DMS 273 treated with DMSO at 0.1 percent for 48 hours (cell line): ENCODE measurements around the gene DCBLD2.

Experiments
- DNase-seq: peaks from one replicate; lab custom pipeline; 2025; lab: John Stamatoyannopoulos, UW

DCBLD2 gene, protein sequence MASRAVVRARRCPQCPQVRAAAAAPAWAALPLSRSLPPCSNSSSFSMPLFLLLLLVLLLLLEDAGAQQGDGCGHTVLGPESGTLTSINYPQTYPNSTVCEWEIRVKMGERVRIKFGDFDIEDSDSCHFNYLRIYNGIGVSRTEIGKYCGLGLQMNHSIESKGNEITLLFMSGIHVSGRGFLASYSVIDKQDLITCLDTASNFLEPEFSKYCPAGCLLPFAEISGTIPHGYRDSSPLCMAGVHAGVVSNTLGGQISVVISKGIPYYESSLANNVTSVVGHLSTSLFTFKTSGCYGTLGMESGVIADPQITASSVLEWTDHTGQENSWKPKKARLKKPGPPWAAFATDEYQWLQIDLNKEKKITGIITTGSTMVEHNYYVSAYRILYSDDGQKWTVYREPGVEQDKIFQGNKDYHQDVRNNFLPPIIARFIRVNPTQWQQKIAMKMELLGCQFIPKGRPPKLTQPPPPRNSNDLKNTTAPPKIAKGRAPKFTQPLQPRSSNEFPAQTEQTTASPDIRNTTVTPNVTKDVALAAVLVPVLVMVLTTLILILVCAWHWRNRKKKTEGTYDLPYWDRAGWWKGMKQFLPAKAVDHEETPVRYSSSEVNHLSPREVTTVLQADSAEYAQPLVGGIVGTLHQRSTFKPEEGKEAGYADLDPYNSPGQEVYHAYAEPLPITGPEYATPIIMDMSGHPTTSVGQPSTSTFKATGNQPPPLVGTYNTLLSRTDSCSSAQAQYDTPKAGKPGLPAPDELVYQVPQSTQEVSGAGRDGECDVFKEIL

DNA sequence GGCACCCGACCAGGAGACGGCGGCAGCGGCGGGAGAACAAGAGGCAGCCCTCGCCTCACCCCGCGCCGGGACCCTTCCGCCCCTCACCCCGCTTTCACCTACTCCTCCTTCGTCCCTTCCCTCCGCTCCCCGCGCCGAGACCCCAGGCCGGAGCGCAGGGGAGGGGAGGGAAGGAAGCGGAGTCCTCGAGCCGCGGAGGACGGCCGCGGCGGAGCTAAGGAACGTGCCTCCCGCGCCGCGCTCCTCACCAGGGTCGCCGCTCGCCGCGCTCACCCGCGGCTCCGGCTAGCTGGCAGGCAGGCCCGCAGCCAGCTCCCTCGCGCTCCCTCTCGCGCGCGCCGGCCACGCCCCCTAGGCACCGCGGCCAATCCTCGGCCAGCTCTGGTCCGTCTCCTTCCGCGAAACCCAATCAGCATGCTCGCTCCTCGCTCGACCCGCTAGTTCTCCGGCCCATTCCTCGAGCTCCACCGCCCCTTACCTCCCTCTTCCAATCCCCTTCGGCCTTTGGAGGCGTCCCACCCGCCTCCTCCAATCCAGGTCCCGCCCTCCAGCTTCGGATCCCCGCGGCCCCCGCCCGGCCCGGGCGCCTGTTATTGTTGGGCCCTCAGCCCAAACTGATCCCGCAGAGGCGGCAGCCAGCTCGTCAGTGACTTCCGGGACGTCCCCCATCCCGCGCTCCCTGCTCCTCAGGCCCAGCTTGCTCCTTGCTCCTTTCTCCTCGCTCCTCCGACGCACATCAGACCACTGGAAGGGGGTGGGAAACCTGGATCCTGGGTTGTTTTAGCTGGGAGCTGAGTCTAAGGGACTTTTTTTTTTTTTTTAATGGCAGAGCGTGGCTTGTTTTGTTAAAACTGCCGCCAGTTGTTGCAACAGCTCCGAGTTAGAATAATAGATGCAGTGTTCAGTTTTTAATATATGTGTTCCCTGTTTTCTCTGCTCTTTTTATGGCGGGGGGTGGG lies at the start of gene DCBLD2:
TSS of gene DCBLD2 (minus strand) at position 304 of the 959 bp plus-strand sequence. CDS start 369 bp downstream, outside the sequence.
- peak; percentile 99 for DNase-seq

GRCh38 chr3:98945666-98946065 lies 44.2 kb upstream of the DCBLD2 start:
- no peak for DNase-seq

DNA sequence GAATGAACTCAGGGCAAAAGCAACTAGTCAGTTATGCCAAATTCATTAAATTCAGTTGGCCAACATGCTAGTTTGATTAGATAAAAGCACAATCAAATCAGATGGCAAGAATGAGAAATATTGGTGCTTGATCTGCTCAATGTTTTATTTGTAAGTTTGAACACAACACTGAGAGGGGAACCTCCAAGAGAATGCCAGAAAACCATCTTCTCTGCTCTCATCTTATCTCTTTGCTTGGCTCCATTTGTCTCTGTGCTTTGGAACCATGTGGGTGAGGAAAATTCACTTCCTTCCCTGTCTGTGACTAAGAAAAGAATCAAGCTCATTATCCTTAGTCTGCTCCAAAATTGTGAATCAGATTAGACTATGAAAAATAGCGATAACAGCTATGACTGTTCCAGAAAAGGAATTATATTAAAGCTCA lies 43.6 kb upstream of the DCBLD2 start:
- DNase-seq, result no peak

GRCh38 chr3:98930413-98930812 lies 28.9 kb upstream of the DCBLD2 start:
- no peak for DNase-seq

DNA sequence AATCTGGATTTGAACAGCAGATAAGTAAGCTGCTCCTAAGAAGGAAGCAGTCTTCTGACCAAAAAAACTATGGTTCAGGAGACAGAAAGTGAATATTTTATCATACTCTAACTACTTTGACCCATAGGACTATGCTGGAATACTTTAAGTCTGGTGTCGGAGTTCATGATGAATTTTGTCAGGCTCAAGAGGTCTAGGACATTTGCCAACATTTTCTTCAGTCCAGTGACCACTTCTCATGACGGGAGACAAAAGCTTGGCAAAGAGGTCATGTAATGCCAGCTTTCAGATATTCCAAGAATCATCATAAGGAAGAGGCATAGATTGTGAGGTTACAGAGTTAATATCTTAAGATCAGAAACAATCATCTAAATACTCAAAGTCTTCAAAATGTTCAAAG lies 20.5 kb upstream of the DCBLD2 start:
- DNase-seq, result no peak

GRCh38 chr3:98920166-98920565 lies 18.7 kb upstream of the DCBLD2 start:
- no peak for DNase-seq

DNA sequence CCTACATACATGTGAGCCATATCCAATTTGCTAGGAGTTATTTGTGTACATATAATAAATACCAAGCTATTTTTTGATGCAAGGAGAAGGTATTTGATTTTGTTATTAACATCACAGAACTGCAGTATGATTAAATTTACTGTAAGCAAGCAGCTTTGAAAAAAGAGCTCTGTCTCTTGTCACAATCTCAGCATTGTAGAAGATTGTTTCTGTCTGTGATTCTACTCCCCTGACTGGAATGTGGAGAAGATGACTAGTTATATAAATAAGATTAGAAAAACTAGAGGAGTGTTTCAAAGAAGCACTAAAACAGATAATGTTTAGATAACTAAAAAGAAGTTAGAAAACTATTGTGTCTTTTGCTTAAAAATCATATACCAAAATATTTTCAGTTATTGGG lies 17.1 kb upstream of the DCBLD2 start:
- DNase-seq, result no peak

DNA sequence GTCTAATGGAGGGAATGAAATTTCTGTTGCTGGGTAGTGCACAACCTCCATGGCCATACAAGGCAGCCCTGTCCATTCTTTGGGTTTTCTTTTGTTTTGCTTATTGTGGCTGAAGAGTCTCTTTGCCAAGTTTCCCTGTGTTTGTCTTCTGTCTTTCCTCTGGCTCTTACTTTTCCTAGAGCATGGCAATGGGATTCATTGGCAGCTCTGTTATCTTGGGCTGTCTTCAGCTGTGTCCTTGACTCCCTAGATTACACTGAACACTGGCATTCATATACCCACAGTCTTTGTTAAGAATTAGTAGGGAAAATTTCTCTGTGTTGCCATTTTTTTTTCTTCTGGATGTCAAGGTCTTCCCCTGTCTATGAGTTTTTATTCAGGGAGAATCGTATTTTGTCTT lies 16.1 kb upstream of the DCBLD2 start:
- DNase-seq, result no peak

GRCh38 chr3:98914210-98915080 lies 12.9 kb upstream of the DCBLD2 start:
- peak; percentile 12 for DNase-seq

GRCh38 chr3:98912448-98912847 lies 11.0 kb upstream of the DCBLD2 start:
- no peak for DNase-seq

DNA sequence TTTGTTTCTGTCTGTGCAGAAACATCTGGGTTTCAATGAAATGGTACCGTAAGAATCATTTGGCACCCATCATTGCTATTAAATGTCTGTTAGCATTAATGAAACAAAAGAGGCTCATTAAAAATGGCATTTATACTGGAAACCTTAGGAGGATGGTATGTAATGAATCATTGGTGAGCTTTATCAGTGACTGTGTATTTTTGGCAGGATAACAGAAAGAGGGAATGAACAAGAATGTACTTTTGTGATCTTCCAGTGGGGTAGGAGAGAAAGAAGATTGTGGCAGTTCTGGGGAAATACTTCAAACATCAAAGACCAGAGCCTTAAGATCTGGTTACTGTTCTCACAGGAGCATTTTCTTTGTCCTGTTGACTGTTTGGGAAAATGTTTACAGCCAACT lies 4.7 kb upstream of the DCBLD2 start:
- DNase-seq, result no peak

GRCh38 chr3:98903705-98904481 lies 2.4 kb upstream of the DCBLD2 start:
- DNase-seq, result no peak

DNA sequence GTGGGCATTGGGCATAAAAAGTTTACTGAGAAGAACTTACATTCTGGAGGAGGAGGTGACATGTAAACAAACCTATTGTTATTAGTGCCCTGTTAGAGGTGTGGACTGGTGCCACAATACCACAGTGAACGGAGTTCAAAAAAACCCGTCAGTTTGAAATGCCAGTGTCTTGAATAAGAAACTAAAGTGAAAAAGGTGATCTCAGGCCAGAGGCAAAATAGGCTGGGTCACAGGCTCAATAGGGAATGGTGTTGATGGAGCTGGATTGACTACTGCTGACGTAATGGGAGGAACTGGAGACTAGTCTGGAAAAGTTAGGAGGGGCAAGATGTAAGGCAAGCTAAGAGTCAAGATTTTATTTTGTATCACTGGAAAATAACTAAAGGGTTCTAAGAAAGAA lies 1.6 kb upstream of the DCBLD2 start:
- DNase-seq, result no peak

DNA sequence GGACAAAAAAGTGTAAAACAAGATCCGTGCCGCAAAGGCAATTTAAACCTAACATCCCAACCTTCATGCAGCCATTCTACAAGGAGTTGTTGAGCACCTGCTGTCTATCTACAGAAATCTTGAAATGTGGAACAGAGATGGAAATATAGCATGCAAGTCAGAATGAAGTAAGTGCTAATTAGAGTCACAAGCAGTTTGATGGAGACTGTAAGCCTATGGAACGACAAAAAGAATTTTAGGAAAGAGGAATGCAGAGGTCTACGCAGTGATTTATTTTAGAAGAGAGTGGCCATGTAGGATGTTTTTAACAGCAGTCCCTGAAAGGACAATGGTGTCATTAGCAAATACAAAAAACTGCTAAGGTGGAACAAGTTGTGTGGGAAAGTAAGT lies 851 bp upstream of the DCBLD2 start:
- no peak for DNase-seq

DNA sequence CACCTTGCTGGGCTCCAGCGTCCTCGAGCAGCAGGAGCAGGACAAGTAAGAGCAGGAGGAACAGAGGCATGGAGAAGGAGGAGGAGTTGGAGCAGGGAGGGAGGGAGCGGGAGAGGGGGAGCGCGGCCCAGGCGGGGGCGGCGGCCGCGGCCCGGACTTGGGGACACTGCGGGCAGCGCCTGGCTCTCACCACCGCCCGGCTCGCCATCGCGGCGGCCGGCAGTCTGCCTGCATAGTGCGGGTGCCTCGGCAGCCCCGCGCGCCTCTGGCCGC lies 440 bp downstream of the DCBLD2 start:
- DNase-seq, result no peak

DNA sequence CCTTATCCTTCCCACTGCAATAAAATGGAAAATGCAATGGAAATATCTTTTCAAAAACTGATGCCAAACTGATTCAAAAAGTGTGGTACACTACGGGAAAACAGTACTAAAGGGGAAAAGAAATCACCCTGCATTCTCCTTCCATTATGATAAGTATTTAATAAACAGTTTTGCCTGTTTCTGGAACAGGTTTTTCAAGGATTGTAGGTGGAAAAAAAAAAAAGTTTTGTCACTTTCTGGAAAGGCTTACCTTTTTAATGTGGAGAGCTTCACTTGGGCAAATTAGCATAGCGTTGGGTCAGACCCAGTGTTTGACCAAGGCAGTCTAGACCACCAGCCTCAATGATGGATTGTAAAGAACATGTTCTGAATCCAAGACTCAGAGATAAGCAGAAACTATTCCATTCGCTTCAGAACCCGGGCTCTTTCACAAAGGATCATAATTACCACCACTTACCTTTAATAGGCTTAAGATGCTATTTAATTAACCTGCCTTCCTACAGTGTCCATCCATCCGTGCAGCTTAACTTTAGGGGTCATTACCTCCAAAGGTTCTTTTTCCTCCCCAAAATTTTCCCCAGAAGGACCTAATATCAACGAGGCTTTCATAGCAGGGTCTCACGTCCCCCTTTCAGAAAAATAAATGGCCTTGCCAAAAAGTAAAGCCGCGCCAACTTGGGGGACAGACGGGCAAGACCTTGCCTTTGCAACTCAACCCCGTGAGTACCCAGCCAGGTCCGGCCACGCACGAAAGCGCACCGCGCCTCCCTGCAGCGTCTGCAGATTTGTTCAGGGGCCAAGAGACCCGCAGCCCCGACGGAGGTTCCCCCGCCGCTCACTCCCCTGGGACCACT lies 1.0 kb downstream of the DCBLD2 start:
- no peak for DNase-seq

- no peak for DNase-seq
These were observed 3.8 kb downstream of the DCBLD2 start for GRCh38 chr3:98897701-98898100.

GRCh38 chr3:98894791-98895576 lies 6.5 kb downstream of the DCBLD2 start:
- DNase-seq, result no peak

GRCh38 chr3:98893740-98894139 lies 7.8 kb downstream of the DCBLD2 start:
- no peak for DNase-seq
